GM12874 (cell line): Measurements from ENCODE around the gene C22orf42.

Experiments
- TF ChIP-seq, protein P1 (sequence below): IDR thresholded peaks from 2 replicates; pipeline ENCODE4 v1.5.1; 2011; ENCODE audit warnings: low read depth, mild to moderate bottlenecking, control low read depth, low read length, moderate library complexity; ENCODE audit not compliant: insufficient read depth

The C22orf42 gene

DNA sequence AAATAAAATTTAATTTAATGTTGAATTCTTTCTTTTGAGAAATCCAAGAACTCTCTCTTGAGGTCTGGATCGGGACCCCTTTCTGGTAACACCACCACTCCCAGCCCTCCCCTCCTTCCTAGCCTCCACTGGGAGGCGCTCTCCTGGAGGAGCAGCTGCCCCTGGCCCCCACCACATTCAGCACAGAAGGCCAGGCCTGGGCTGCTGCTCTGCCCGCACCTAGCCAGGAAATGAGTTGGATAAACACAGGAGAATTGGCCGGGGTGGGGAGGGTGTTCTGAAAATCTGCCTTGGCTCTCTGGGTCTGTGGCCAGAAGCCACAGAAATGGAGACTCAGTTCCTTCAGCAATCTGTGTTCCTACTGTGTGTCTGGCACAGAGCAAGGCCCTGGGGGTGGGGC is 31.2 kb downstream of the C22orf42 start:
- TF ChIP-seq, protein P1, sequence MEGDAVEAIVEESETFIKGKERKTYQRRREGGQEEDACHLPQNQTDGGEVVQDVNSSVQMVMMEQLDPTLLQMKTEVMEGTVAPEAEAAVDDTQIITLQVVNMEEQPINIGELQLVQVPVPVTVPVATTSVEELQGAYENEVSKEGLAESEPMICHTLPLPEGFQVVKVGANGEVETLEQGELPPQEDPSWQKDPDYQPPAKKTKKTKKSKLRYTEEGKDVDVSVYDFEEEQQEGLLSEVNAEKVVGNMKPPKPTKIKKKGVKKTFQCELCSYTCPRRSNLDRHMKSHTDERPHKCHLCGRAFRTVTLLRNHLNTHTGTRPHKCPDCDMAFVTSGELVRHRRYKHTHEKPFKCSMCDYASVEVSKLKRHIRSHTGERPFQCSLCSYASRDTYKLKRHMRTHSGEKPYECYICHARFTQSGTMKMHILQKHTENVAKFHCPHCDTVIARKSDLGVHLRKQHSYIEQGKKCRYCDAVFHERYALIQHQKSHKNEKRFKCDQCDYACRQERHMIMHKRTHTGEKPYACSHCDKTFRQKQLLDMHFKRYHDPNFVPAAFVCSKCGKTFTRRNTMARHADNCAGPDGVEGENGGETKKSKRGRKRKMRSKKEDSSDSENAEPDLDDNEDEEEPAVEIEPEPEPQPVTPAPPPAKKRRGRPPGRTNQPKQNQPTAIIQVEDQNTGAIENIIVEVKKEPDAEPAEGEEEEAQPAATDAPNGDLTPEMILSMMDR = no peak

DNA sequence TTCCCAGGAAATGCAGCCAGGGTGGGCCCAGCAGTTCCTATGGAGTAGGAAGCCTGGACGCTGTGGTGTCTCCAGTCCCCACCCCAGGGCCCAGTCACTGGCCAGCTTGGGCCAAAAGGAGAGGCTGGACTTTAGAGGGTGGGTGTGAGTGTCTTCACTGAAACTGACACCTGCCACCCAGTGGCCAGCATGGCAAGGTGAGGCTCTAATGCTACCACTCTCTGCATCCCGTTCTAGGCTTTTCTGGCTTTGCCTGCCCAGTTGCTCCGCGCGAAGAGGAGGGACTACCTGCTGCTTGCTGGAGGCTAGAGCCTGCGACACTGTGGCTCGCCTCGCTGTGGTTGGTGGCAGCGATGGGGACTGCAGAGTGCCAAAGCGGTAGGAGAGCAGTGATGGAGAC is 35.4 kb downstream of the C22orf42 start:
- TF ChIP-seq, protein P1 = no peak

DNA sequence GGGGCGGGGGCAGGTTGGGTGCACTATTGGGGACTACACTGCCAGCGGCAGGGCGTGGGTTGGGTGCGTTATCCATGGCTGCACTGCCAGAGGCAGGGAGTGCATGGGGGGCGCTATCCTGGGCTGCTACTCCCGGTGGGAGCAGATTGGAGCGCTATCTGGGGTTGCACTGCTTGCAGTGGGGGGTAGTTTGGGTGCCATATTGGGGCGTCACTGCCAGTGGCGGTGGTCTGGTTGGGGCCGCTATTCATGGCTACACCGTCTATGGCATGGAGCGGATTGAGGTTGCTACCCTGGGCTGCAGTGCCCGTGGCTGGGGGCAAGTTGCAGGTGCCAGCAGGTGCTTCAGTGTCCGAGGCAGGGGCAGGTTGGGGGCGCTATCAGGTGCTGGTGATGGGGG is 36.2 kb downstream of the C22orf42 start:
- TF ChIP-seq, protein P1 = no peak

DNA sequence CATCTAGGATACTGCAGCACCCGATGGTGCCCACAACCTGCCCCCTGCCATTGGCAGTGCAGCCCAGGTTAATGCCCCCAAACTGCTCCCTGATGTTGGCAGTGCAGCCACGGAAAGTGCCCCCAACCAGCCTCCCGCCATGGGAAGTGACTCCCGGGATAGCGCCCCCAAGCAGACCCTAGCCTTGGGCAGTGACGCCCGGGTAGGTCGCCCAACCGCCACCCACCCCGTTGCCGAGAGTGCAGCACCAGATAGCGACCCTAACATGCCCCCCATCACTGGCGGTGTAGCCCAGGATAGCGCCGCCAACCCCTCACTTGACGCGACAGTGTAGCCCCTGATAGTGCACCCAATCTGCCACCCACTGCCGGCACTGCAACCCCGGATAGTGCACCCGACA is 38.5 kb downstream of the C22orf42 start:
- TF ChIP-seq, protein P1 = no peak

DNA sequence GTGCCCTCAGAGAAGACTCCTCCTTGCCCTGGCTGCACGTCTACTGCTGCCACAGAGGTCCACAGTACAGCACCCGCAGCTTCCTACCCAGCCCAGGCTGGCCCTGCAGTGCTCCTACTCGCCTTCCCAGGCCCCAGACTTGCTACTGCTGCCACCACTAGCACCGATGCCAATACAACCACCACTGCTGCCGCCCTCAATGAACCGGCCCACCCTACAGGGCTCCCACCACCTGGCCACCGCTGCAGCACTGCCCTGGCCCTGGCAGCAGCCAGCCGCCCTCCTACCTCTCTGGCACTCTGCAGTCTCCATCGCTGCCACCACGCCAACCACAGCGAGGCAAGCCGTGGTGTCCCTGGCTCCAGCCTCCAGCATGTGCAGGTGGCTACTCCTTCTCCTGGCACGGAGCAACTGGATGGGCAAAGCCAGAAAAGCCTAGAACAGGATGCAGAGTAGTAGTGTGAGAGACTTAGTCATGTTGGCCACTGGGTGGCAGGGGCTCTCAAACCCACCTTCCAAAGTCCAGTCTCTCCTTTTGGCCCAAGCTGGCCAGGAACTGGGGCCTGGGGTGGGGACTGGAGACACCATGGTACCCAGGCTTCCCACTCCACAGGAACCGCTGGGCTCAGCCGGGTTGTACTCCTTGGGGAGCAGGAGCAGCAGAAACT is 39.4 kb downstream of the C22orf42 start:
- TF ChIP-seq, protein P1 = no peak

DNA sequence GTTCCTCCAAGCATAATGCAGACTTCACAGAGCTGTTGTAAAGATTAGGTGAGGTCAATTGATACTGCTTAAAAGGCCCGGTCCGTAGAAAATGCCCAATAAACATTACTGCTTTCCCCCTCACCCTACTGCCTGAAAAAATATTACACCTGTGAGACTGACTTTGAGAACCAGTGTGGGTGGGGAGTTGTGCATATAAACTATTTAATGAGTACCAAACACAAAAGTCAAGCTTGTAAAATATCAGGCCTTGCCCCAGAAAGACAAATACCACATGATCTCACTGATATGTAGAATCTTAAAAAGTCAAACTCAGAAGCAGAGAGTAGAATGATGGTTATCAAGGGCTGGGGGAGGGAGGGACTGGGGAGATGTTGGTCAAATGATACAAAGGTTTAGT is 46.7 kb downstream of the C22orf42 start:
- TF ChIP-seq, protein P1 = no peak

DNA sequence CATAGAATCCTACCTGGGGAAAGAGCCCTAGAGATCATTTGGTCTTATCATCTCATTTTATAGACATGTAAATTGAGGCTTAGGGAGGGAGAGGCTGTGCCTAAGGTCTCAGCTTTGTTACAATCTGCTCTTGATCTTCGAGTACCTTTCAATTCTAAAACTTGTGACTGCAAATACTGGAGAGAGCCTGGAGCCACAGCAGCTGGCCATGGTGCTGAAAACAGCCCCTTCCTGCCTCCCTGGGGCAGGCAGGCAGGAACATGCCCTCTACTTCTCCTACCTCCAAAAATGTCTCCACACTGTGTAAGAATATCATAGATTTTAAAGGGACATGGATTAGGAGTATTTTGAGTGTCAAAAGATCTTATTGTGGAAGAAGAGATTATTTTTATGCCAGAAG is 52.2 kb downstream of the C22orf42 start:
- TF ChIP-seq, protein P1 = no peak
